Sigmoid colon (tissue), 7 donors: ENCODE measurements around the gene PDZRN4. TPM values are rescaled to one million over a fixed set of nuclear protein-coding genes. Genes with fewer than 3 reads are reported as not detected.
"Not testable (repeated sequence)": the region's sequence is repeated elsewhere in the genome, so short reads cannot be mapped to it uniquely, and the experiment has no call there.

Experiments
- DNase-seq: peaks from one replicate; pipeline ENCODE4 v3.0.0-alpha.2; 2019
- H3K27ac ChIP-seq, 4 donors: fragments of 200-600 bp; sonication (generic); one replicate each; pipeline ENCODE4 v1.5.1; 2016 to 2019; ENCODE audit warnings: mild to moderate bottlenecking in 1 of 4
- H3K27me3 ChIP-seq, 3 donors: fragments of 200-600 bp; sonication (generic); one replicate each; pipeline ENCODE4 v1.5.1; 2019; ENCODE audit warnings: mild to moderate bottlenecking in 1 of 3
- H3K36me3 ChIP-seq, 4 donors: fragments of 200-600 bp; sonication (generic); one replicate each; pipeline ENCODE4 v1.5.1; 2016 to 2019
- H3K4me1 ChIP-seq, 4 donors: fragments of 200-600 bp; sonication (generic); one replicate each; pipeline ENCODE4 v1.5.1; 2017 to 2019
- H3K4me3 ChIP-seq, 4 donors: fragments of 200-600 bp; sonication (generic); one replicate each; pipeline ENCODE4 v1.5.1; 2017 to 2019; ENCODE audit warnings: mild to moderate bottlenecking in 2 of 4, moderate library complexity in 1 of 4
- H3K9me3 ChIP-seq, 4 donors: fragments of 200-600 bp in 3 of 4; sonication (generic) in 3 of 4; one replicate each; pipeline versions ENCODE4 v1.5.1 to v1.6.1; 2013 to 2019
- EP300 ChIP-seq, 4 donors: sonication (generic); formaldehyde crosslinking; IDR thresholded peaks; one replicate each; pipeline ENCODE4 v1.6.1; 2017; ENCODE audit warnings: antibody characterized with exemption in 4 of 4
- POLR2A ChIP-seq, 2 donors: fragments of 450-650 bp; IDR thresholded peaks; one replicate each; pipeline ENCODE4 v1.6.1; 2016; ENCODE audit warnings: antibody characterized with exemption in 2 of 2, mild to moderate bottlenecking in 2 of 2, moderate library complexity in 2 of 2
- POLR2AphosphoS5 ChIP-seq, 4 donors: sonication (generic); formaldehyde crosslinking; IDR thresholded peaks; one replicate each; pipeline ENCODE4 v1.6.1; 2017; ENCODE audit warnings: antibody characterized with exemption in 4 of 4
- WGBS, 2 donors: extraction: QIAGEN DNeasy Blood & Tissue Kit; methylation state at CpG; one replicate each; pipeline ENCODE4 v1.1.7; 2013; 5-methylcytosine and 5-hydroxymethylcytosine counted together
- intact Hi-C: fragments of 100-400 bp; cut with DNase I; formaldehyde crosslinking; loops from one replicate; pipeline ENCODE4 v1.15.1; 2023
- polyA plus RNA-seq, 3 donors: library from polyadenylated mRNA; stranded (reverse); fragments of 200-250 nt; gene quantifications; one replicate each; pipeline ENCODE4 v1.2.3, GENCODE V29; 2013
- total RNA-seq, 4 donors: library from RNA; depleted of rRNA; stranded (reverse); fragments of >200 nt; gene quantifications; one replicate each; pipeline ENCODE4 v1.1.0, GENCODE V29; 2016
- TF ChIP-seq, protein P1 (sequence below), 4 experiments: fragments of 450-650 bp in 3 of 4; fragments of 200-600 bp in 1 of 4; IDR thresholded peaks; one replicate each; pipeline ENCODE4 v1.5.1; 2016 to 2019; ENCODE audit warnings: antibody characterized with exemption in 4 of 4, mild to moderate bottlenecking in 3 of 4, moderate library complexity in 2 of 4
- donor health status: healthy with polysubstance abuse.
- donor health status: Bipolar disorder and iron deficiency.
- donor health status: healthy.

The PDZRN4 gene
- total and polyA plus RNA-seq, 7 donors: 0.23 to 98.1 (median 71.5) TPM

DNA sequence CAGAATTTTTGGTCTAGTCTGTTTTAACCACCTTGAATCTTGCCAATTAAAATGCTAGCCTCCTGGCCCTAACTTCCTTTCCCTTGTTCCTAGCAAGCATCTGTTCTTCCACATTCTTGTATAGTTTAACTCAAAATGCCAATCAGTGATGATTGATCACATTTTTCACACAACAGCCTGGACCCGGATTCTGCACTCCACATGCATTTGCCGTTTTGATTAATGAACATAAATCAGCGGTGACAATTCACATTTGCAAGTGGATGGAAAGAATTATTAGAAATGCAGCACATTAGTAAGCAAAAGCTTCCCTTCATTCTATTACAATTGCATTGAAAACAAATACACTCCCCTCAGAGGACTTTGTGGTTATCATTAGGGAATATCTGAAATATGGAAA lies 83.4 kb downstream of the PDZRN4 start:
- no peaks in the 10 kb centered on the region for H3K9me3 ChIP-seq
- TF ChIP-seq EP300 (IDR thresholded peaks at IDR 0.05) (no peak), POLR2A (IDR thresholded peaks at IDR 0.05) (no peak), POLR2AphosphoS5 (IDR thresholded peaks at IDR 0.05) (no peak)
- TF ChIP-seq, protein P1, sequence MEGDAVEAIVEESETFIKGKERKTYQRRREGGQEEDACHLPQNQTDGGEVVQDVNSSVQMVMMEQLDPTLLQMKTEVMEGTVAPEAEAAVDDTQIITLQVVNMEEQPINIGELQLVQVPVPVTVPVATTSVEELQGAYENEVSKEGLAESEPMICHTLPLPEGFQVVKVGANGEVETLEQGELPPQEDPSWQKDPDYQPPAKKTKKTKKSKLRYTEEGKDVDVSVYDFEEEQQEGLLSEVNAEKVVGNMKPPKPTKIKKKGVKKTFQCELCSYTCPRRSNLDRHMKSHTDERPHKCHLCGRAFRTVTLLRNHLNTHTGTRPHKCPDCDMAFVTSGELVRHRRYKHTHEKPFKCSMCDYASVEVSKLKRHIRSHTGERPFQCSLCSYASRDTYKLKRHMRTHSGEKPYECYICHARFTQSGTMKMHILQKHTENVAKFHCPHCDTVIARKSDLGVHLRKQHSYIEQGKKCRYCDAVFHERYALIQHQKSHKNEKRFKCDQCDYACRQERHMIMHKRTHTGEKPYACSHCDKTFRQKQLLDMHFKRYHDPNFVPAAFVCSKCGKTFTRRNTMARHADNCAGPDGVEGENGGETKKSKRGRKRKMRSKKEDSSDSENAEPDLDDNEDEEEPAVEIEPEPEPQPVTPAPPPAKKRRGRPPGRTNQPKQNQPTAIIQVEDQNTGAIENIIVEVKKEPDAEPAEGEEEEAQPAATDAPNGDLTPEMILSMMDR (IDR thresholded peaks at IDR 0.05): no peak
- H3K27me3 ChIP-seq: no peaks in the 10 kb centered on the region
- H3K27ac ChIP-seq: no peak overlapping the region
- H3K4me1 ChIP-seq: peaks cover 0 to 24% (median 7%) of the 10 kb centered on the region in 4 donors
- H3K4me3 ChIP-seq: no peak overlapping the region
- 84 to 86% methylated on average over 3 of the region's 3 CpGs for WGBS, 2 donors
- DNase-seq: no peak
- no peaks in the 10 kb centered on the region for H3K36me3 ChIP-seq
- intact Hi-C loops: no loop called here

- no peaks in the 10 kb centered on the region for H3K27me3 ChIP-seq
- DNase-seq: no peak
- intact Hi-C loops: loop anchor here (5.0 kb wide), 1 partner anchor 748 kb away; no protein-coding TSS in a partner anchor
- H3K4me3 ChIP-seq: no peak overlapping the region
- no peaks in the 10 kb centered on the region for H3K36me3 ChIP-seq
- TF ChIP-seq EP300 (IDR thresholded peaks at IDR 0.05): no peak
- TF ChIP-seq, protein P1 (IDR thresholded peaks at IDR 0.05): no peak
- TF ChIP-seq POLR2AphosphoS5 (IDR thresholded peaks at IDR 0.05): no peak
- no peak overlapping the region for H3K27ac ChIP-seq
- 39 to 68% methylated on average over 2 of the region's 2 CpGs for WGBS, 2 donors
- no peaks in the 10 kb centered on the region for H3K9me3 ChIP-seq
- H3K4me1 ChIP-seq: peaks cover 0 to 29% (median 10%) of the 10 kb centered on the region in 4 donors
These were observed 86.5 kb downstream of the PDZRN4 start for GRCh38 chr12:41274643-41275042.

DNA sequence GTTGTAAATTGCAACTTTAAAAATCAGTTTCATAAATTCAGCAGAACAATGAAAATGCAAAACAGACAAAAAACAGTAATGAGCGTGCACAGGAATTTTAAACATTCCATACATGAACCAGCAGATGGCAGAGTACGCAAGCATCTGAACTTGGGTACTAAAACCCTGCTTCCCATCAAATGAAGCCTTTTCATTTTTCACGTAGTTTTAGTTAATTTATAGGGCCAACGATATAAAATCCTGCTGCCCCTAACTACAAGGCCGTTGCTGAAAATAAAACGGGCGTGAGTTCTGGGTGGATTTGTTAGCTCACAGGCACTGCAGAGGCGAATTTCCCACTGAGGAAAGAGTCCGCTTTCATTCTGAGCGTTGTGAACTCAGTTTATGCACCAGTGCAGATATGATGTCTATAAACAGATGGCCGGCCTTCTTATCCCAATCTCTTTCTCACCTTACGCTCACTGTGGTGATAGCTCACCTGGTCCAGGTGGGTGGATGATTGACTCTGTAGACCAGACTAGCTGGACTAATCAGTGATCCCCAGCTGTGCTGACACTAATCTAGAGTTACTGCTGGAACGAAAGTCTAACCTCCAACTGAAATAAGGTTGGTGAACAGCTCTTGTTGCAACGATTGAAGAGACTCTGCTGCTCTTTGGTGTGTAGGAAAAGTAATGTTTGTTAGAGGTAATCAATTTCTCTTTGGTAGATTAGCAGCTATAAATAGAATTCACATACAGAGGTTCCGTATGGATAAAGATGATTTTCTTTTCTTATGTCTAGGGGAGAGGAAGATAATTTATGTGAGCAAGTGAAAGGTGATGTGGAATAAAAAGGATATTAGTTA lies 89.2 kb downstream of the PDZRN4 start:
- Histone ChIP-seq H3K9me3 (no peaks in the 10 kb centered on the region), H3K4me1 (peaks cover 0 to 29% (median 10%) of the 10 kb centered on the region in 4 donors), H3K27ac (no peak overlapping the region), H3K27me3 (no peaks in the 10 kb centered on the region), H3K36me3 (peaks cover 0 to 11% (median 0%) of the 10 kb centered on the region in 4 donors), H3K4me3 (no peak overlapping the region)
- intact Hi-C loops: loop anchor here (5.0 kb wide), 1 partner anchor 745 kb away; no protein-coding TSS in a partner anchor
- DNase-seq: no peak
- TF ChIP-seq EP300 (IDR thresholded peaks at IDR 0.05): no peak
- TF ChIP-seq, protein P1 (IDR thresholded peaks at IDR 0.05): peak; percentile 7 to 52 (median 23)
- TF ChIP-seq POLR2AphosphoS5 (IDR thresholded peaks at IDR 0.05): no peak
- no peak for TF ChIP-seq POLR2A (IDR thresholded peaks at IDR 0.05)
- 32 to 42% methylated on average over 15 of the region's 15 CpGs for WGBS, 2 donors

DNA sequence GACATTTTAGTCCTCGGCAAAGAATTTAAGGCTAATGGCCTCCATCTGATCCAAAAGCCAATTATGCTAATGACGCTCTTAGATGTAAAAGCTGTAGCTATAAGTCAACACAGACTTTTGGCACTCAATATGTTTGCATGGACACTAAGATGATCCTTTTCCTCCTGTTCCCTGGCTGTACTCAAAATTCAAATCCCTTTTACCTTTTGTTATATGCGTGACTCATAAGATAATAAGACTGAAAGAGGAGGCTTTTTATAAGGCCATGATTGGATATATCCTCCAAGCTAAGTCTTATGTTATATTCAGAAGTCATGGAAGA lies 89.8 kb downstream of the PDZRN4 start:
- TF ChIP-seq POLR2AphosphoS5 (IDR thresholded peaks at IDR 0.05) (no peak), EP300 (IDR thresholded peaks at IDR 0.05) (no peak), POLR2A (IDR thresholded peaks at IDR 0.05) (no peak)
- TF ChIP-seq, protein P1 (IDR thresholded peaks at IDR 0.05): no peak
- Histone ChIP-seq H3K9me3 (no peaks in the 10 kb centered on the region), H3K4me1 (peaks cover 0 to 29% (median 10%) of the 10 kb centered on the region in 4 donors), H3K36me3 (peaks cover 0 to 11% (median 0%) of the 10 kb centered on the region in 4 donors), H3K4me3 (no peak overlapping the region), H3K27me3 (no peaks in the 10 kb centered on the region), H3K27ac (no peak overlapping the region)
- 86 to 95% methylated on average over 3 of the region's 3 CpGs for WGBS, 2 donors
- no peak for DNase-seq
- intact Hi-C loops: loop anchor here (5.0 kb wide), 1 partner anchor 744 kb away; no protein-coding TSS in a partner anchor

DNA sequence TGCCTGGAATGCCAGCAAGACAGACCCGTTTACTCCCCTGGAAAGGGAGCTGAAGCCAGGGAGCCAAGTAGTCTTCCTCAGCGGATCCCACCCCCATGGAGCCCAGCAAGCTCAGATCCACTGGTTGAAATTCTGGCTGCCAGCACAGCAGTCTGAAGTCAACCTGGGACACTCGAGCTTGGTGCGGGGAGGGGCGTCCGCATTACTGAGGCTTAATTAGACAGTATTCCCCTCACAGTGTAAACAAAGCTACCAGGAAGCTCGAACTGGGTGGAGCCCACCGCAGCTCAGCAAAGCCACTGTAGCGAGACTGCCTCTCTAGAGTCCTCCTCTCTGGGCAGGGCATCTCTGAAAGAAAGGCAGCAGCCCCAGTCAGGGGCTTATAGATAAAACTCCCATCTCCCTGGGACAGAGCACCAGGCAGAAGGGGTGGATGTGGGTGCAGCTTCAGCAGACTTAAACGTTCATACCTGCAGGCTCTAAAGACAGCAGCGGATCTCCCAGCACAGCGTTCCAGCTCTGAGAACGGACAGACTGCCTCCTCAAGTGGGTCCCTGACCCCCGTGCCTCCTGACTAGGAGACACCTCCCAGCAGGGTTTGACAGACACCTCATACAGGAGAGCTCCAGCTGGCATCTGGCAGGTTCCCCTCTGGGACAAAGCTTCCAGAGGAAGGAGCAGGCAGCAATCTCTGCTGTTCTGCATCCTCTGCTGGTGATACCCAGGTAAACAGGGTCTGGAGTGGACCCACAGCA lies 92.4 kb downstream of the PDZRN4 start:
- DNase-seq, H3K27ac ChIP-seq, intact Hi-C loops, H3K9me3 ChIP-seq, H3K27me3 ChIP-seq, H3K4me3 ChIP-seq: not testable (repeated sequence)
- 41 to 78% methylated on average over 14 of the region's 14 CpGs for WGBS, 2 donors
- H3K36me3 ChIP-seq: peaks cover 0 to 11% (median 0%) of the 10 kb centered on the region in 4 donors
- H3K4me1 ChIP-seq: peaks cover 0 to 12% (median 6%) of the 10 kb centered on the region in 4 donors

- Histone ChIP-seq H3K36me3 (peaks cover 0 to 10% (median 0%) of the 10 kb centered on the region in 4 donors), H3K4me1 (peaks cover 0 to 18% (median 3%) of the 10 kb centered on the region in 4 donors)
- H3K27ac ChIP-seq, H3K4me3 ChIP-seq, H3K9me3 ChIP-seq, H3K27me3 ChIP-seq, DNase-seq, intact Hi-C loops: not testable (repeated sequence)
- WGBS, 2 donors: 78 to 82% methylated on average over 2 of the region's 2 CpGs
These were observed 97.3 kb downstream of the PDZRN4 start for GRCh38 chr12:41285470-41285869.
